Right forelimb (tissue), 1 donor: ENCODE data around the gene NUDT14.

Experiments used
- DNase-seq: peaks from one replicate; pipeline ENCODE4 v3.0.0-alpha.2; 2018

The NUDT14 gene

GRCh38 chr14:105155681-105156413 is 25.3 kb downstream of the NUDT14 start:
- no peak for DNase-seq

DNA sequence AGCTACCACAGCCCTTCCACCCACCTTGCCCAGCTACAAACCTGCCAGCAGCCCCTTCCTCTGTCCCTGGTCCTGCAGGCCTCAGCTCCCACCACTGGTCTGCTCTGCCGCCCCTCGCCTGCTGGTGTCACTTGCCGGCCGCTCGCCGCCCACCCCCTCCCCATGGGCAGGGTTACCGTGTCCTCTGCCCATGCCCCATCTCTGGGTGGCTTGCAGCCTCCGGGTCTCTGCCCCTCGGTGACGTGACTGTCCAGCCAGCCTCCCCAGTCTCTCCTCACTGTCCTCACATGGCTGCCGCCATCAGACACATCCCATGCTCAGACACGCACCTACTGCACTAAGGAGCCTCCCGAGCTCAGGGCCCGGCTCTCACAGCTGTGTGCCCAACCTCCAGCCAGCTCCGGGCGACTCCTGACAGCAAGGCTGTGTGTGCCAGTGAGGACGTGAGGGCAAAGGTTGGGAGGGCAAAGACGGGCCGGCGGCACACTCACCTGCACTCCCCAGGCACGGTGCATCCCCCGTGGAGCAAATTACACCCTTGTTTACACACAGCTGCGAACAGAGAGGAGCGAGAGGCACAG is 26.0 kb downstream of the NUDT14 start:
- no peak for DNase-seq

DNA sequence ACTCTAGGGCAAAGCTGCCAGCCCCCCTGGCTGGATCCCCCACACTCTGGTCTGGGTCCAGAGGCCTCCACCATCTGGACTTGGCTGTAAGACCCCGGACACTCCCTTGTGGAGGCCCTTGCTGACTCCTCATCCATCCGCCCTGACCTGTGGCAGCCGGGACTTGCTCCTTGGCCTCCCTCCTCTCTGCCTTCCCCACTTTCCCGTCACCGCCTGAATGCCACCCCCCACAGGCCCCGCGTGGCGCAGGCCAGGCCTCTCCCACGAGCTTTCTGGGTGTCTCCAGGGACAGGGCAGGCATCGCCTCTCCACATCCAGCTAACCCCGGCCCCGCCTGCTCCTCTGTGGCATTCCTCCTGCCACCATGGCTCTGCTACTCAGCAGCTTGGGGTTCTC is 26.6 kb downstream of the NUDT14 start:
- no peak for DNase-seq

- no peak for DNase-seq
These were observed 27.2 kb downstream of the NUDT14 start for GRCh38 chr14:105153739-105154475.

- peak; percentile 69 for DNase-seq
These were observed 27.8 kb downstream of the NUDT14 start for GRCh38 chr14:105153331-105153731.

DNA sequence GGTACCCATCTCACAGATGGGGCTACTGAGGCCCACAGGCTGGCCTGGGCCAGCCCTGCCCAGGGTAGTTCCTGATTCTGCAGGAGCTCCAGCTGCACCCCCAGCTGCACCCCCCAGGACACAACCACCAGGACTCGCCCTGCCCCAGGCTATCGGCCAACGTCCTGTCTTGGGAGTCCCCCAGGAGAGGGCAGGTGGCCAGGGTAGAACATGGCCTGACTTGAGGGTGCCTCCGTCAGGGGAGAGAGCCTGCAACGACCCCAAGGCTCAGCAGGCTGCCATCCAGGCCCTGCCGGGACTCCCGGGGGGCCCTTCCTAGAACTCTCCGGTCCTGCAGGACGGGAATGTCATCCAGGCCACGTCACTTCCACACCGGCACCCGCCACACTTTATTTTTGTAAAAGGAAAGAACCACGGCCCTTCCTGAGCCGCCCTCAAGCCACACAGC is 28.3 kb downstream of the NUDT14 start:
- DNase-seq = no peak

GRCh38 chr14:105151838-105152793 is 29.0 kb downstream of the NUDT14 start:
- peak; percentile 48 for DNase-seq

GRCh38 chr14:105151084-105151837 is 29.9 kb downstream of the NUDT14 start:
- peak; percentile 23 for DNase-seq

GRCh38 chr14:105150368-105151083 is 30.6 kb downstream of the NUDT14 start:
- DNase-seq = peak; percentile 42

- DNase-seq = no peak
These were observed 31.1 kb downstream of the NUDT14 start for GRCh38 chr14:105150026-105150367.

DNA sequence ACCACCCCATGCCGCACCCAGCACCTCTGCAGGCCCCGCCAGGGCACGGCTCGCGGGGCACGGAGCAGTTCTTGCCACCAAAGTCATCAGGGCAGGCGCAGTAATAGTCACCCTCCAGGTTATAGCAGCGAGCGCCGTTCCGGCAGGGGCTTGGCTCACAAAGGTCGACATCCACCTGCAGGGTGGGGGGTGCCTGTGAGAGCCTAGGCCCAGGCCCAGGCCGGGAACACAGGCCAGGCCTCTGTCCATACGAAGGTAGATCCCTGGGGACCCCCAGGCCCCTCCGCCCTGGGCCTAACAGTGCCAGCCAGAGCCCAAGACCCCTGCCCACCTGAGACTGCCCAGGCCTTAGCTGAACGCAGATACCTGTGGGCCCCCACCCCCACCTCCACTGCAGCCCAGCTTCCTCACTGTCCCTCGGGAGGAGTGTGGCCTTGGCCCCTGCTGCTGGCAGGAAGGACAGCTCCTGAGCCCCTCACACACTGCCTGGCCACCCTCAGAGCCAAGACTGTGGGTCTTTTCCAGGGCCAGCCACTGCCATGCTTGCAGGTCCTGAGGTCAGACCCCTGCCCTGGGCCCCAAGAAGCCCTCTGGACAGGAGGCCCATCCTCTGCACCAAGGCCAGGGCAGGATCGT is 31.8 kb downstream of the NUDT14 start:
- DNase-seq = peak; percentile 34

DNA sequence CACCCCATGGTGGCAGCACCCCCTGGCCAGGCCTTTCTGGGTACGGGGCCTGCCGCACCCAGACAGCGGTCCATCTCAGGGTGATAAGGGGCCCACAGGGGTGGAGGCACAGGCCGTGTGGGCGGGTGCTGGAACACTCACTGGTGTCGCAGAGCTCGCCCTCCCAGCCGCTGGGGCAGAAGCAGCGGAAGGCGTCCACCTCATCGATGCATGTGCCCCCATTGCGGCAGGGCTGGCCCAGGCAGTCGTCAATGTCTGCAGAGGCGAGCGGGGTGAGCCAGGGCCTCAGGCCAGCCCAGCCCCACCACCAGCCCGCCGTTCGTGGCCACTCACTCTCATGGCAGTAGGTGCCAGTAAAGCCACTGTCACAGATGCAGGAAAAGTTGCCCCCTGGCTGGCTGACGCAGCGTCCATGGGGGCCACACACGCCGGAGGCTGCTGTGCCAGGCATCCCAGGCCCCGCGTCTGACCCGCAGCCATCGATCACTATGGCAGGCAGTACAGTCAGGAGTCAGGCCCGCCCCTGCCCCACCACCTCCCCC is 32.4 kb downstream of the NUDT14 start:
- DNase-seq = peak; percentile 37

- DNase-seq = peak; percentile 32
These were observed 33.2 kb downstream of the NUDT14 start for GRCh38 chr14:105147671-105148603.

DNA sequence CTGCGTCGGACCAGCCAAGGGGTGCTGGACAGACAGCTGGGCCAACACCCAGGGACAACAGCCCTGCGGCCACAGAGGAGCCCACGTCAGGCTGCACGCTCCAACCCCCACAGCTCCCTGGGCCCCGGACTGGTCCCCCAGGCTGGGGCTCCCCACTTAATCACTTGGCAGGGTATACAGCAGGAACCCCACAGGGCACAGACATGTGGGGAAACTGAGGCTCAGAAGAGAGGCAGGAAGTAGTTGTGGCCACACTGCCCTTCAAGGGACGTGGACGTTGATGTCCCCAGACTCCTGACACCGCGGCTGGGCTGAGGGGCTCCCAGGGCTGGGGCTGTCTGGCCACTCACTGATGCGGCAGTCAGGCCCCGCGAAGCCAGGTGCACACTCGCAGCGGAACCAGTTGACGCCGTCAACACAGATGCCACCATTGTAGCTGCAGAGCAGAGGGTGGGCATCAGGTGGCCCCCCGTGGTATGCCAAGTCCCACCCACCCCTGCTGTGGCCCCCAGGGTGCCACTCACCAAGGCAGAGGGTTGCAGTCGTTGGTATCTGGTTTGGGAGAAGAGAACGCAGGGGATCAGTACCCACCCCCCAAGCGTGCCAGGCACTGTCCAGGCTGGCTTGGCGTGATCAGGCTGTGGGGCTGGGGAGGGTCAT is 34.0 kb downstream of the NUDT14 start:
- peak; percentile 6 for DNase-seq

DNA sequence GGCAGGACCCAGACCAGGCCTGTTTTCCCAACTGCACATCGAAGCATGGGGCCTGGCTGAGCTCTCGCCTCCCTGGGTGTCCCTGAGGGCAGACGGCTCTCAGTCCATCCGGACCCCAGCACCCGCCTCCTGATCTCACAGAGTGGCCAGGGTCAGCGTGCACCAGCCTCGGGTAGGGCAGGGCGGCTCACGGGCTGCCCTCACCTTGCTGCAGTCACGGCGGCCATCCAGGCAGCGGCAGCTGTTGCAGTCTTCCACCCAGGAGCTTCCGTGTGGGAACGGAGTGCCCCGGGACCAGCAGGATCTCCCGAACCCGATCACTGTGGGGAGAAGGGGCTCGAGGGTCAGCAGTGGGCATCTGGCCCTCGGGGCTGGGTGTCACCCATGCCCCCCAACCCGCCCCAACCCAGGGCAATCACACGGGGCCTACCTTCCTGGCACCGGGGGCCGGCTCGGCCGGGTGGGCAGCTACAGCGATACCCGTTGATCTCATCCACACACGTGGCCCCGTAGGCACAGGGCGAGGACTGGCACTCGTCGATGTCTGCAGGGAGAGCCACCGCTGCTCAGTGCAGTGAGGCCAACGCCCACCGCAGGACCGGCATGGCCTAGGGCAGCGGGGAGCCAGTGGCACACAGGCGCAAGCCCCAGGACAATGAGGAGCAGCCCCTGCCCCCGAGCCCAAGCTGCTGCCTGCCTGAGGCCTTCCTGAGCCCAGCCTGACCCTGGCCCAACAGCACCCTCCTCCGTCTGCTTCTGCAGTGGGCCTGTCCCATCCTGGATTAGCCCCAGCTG is 34.7 kb downstream of the NUDT14 start:
- peak; percentile 43 for DNase-seq

GRCh38 chr14:105145381-105146180 is 35.5 kb downstream of the NUDT14 start:
- peak; percentile 33 for DNase-seq
